ENCODE measurements around the gene DOK6. TPM values are rescaled to one million over a fixed set of nuclear protein-coding genes. Genes with fewer than 3 reads are reported as not detected.
A peak's percentile ranks its signal among the peaks of the same experiment; 100 is the strongest.
"Not testable (repeated sequence)": the region's sequence is repeated elsewhere in the genome, so short reads cannot be mapped to it uniquely, and the experiment has no call there.

The DOK6 gene
- total RNA-seq, 1 donor from 2014 or later = 68.1 TPM

- no peak for DNase-seq (ENCODE audit: low spot score in 2 of 2)
- no peak for FAIRE-seq
Observed at GRCh38 chr18:69616114-69616513, 215.4 kb downstream of the DOK6 start.

- DNase-seq (ENCODE audit: low spot score in 2 of 2) = no peak
- FAIRE-seq = no peak
Observed at GRCh38 chr18:69617408-69617807, 216.7 kb downstream of the DOK6 start.

GRCh38 chr18:69617888-69618287, 217.2 kb downstream of the DOK6 start:
- DNase-seq (ENCODE audit: low spot score in 2 of 2) (no peak), FAIRE-seq (no peak)

GRCh38 chr18:69622184-69622583, 221.5 kb downstream of the DOK6 start:
- DNase-seq (ENCODE audit: low spot score in 2 of 2) = no peak
- FAIRE-seq = no peak

- no peak for DNase-seq (ENCODE audit: low spot score in 2 of 2)
- no peak for FAIRE-seq
Observed at GRCh38 chr18:69622961-69623360, 222.3 kb downstream of the DOK6 start.

- no peak for FAIRE-seq
- no peak for DNase-seq (ENCODE audit: low spot score in 2 of 2)
Observed at GRCh38 chr18:69626171-69626570, 225.5 kb downstream of the DOK6 start.

GRCh38 chr18:69626643-69627242, 226.1 kb downstream of the DOK6 start:
- no peak for DNase-seq (ENCODE audit: low spot score in 2 of 2)

GRCh38 chr18:69628774-69629359, 228.2 kb downstream of the DOK6 start:
- no peak for DNase-seq (ENCODE audit: low spot score in 2 of 2)
- FAIRE-seq = no peak

More at GRCh38 chr18:69626643-69627242, 226.1 kb downstream of the DOK6 start:
- no peak for FAIRE-seq

GRCh38 chr18:69631281-69631680, 230.6 kb downstream of the DOK6 start:
- FAIRE-seq (no peak), DNase-seq (ENCODE audit: low spot score in 2 of 2) (no peak)

- no peak for DNase-seq (ENCODE audit: low spot score in 2 of 2)
- FAIRE-seq = no peak
Observed at GRCh38 chr18:69635482-69635881, 234.8 kb downstream of the DOK6 start.

GRCh38 chr18:69636529-69637301, 236.0 kb downstream of the DOK6 start:
- FAIRE-seq (no peak), DNase-seq (ENCODE audit: low spot score in 2 of 2) (no peak)

GRCh38 chr18:69638056-69638455, 237.4 kb downstream of the DOK6 start:
- no peak for FAIRE-seq
- no peak for DNase-seq (ENCODE audit: low spot score in 2 of 2)

GRCh38 chr18:69647702-69648101, 247.0 kb downstream of the DOK6 start:
- no peak for DNase-seq (ENCODE audit: low spot score in 2 of 2)
- FAIRE-seq = no peak

GRCh38 chr18:69648486-69648885, 247.8 kb downstream of the DOK6 start:
- DNase-seq (ENCODE audit: low spot score in 2 of 2) = no peak
- no peak for FAIRE-seq

GRCh38 chr18:69649684-69650083, 249.0 kb downstream of the DOK6 start:
- FAIRE-seq (no peak), DNase-seq (ENCODE audit: low spot score in 2 of 2) (no peak)

- FAIRE-seq (no peak), DNase-seq (ENCODE audit: low spot score in 2 of 2) (no peak)
Observed at GRCh38 chr18:69651243-69651642, 250.6 kb downstream of the DOK6 start.

GRCh38 chr18:69655816-69656215, 255.1 kb downstream of the DOK6 start:
- peak; percentile 31 for FAIRE-seq
- DNase-seq (ENCODE audit: low spot score in 2 of 2) = no peak

- FAIRE-seq = no peak
Observed at GRCh38 chr18:69658103-69658502, 257.4 kb downstream of the DOK6 start.

GRCh38 chr18:69658685-69659084, 258.0 kb downstream of the DOK6 start:
- DNase-seq (ENCODE audit: low spot score in 2 of 2) (no peak), FAIRE-seq (no peak)

More at GRCh38 chr18:69658103-69658502, 257.4 kb downstream of the DOK6 start:
- no peak for DNase-seq (ENCODE audit: low spot score in 2 of 2)

- no peak for FAIRE-seq
- DNase-seq (ENCODE audit: low spot score in 2 of 2) = no peak
Observed at GRCh38 chr18:69659142-69659651, 258.5 kb downstream of the DOK6 start.

GRCh38 chr18:69662090-69662489, 261.4 kb downstream of the DOK6 start:
- FAIRE-seq; DNase-seq (ENCODE audit: low spot score in 2 of 2): not testable (repeated sequence)

Measured in frontal cortex (tissue), 4 donors.